ENCODE measurements around the gene HDAC4.
A peak's percentile ranks its signal among the peaks of the same experiment; 100 is the strongest.

Gene HDAC4

DNA sequence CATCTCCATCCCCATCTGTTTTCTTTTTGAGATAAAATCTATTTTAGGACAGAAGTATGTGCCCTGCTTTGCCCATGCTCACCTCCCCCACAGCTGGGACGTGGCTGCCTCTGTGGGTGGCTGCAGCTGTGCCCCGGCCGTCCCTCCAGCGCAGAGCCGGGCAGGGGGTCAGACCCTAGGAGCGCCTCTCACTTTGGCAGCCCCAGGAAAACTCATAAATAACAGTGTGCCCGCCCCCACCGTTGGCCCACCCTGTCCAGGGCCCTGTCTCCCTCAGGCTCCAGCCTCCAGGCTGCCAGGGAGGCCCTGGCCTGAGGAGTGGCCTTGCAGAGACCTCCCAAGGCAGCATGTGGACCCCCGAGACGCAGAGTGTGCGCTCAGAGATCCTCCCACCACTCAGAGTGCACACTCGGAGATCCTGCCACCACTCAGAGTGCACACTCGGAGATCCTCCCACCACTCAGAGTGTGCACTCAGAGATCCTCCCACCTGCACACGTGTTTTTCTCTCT is 374.8 kb downstream of the HDAC4 start:
- DNase-seq (ENCODE audit: low spot score): no peak

GRCh38 chr2:239025096-239025801 is 375.6 kb downstream of the HDAC4 start:
- DNase-seq (ENCODE audit: low spot score): no peak

- no peak for DNase-seq (ENCODE audit: low spot score)
These were observed 376.6 kb downstream of the HDAC4 start for GRCh38 chr2:239024226-239024625.

- no peak for DNase-seq (ENCODE audit: low spot score)
These were observed 378.2 kb downstream of the HDAC4 start for GRCh38 chr2:239022437-239023260.

DNA sequence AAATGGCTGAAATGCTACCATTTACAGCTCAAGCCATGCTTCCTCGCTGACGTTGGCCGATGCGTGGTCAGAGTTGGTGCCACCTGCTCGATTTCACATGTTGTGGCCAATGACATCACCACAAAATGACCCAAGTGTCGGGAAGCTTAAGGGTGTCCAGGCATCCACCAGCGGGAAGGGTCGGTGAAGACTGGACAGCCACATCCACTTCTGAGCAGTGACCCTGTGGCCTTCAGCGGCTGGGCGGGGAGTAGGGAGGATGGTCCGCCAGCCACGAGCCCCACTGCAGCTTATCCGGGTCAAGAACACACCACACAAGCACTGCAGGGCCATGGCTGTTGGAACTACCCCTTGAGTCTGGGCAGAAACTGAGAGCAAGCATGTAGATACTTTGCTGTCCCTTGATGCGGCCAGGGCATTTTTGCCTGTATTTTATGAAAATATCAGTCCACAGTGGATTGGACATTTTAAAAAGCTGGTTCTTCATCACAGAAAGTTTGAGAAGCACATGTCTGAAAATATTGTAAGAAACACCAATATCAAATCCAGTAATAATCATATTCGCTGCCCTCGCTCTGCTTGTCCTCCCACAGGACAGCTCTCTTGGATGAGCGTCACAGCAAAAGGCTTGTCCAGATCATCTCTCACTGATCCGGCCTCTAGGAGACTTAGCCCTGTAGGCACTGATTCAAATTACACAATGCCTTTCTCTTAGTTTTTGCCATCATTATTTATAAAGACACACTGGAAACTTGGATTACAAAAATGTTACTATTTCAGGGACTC is 379.0 kb downstream of the HDAC4 start:
- DNase-seq (ENCODE audit: low spot score): no peak

DNA sequence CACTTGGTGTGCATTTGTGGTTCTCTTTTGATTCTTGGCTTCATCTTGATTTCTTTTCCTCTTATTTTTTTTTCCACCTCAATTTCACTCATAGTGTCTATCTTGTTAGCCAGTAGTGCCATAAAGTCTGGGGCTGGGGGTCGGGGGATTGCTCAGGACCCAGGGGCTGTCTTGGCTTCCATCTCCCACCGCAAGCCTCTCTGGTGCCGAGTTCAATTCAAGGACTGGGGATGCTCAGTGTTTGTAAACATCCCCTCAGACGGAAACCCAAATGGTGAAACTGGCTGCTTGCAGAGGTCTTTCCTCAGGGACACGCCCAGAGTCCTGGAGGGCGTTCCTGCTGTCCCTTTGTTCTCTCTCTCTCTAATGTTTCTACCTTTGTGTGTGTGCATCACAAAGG is 379.6 kb downstream of the HDAC4 start:
- DNase-seq (ENCODE audit: low spot score): no peak

- DNase-seq (ENCODE audit: low spot score): no peak
These were observed 380.2 kb downstream of the HDAC4 start for GRCh38 chr2:239020541-239021041.

DNA sequence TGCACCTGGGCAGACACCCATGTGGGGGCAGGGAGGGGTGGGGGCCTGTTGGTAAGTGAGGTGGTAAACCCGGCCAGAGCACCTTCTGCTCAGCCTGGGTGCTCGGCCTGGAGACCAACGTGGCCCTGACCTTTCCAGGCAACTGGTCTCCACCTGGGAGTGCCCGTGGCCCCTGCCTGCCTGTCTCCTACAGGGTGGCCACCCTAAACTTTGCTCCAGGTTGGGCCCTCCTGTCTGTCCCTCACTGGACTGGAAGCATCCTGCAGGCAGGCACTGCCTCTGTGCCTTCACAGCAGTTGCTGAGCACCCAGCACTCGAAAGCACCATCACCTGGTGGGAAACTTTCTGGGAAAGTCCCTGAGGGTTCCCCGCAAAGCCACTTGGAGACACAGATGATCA is 381.6 kb downstream of the HDAC4 start:
- no peak for DNase-seq (ENCODE audit: low spot score)

DNA sequence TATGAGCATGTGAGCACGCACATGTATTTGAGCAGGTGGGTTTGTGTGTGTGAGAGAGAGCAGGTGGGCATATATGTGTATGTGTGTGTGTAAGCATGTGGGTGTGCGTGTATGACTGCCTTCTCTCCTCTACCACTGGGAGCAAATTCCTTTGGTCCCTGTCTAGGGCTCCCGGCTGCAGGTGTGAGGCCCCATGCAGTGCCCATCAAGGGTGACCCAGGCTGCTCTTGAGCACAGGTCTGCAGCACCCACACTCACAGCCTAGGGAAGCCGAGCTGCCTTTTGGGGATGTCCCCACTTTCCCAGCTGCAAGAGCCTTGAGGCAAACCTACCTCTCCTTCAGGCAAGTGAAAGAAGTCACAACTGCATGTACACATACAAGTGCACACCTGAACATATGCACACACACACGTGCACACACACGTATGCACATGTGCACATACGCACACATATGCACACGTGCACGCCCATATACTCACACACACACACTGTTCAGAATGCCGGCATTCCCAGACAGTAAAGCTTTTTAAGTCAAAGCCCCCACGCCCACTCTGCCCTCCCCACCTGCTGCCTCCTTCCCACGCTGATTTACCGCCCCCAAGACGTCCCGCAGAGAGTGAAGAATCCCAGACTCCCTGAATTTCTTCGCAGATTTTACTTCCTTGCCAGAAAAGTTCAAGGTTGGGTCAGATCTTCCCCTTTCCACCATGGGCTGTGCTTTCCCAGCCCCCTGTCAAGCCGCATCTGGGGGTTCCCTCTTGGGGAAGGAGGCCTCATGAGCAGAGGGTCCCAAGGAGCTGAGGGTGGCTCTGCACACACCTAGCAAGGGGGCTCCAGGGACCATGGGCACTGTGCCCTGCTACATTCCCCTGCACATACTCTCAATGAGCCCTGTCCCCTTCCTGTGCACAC is 382.3 kb downstream of the HDAC4 start:
- no peak for DNase-seq (ENCODE audit: low spot score)

- DNase-seq (ENCODE audit: low spot score): no peak
These were observed 383.2 kb downstream of the HDAC4 start for GRCh38 chr2:239017491-239018098.

GRCh38 chr2:239015901-239016675 is 384.7 kb downstream of the HDAC4 start:
- DNase-seq (ENCODE audit: low spot score): no peak

GRCh38 chr2:239015218-239015900 is 385.5 kb downstream of the HDAC4 start:
- DNase-seq (ENCODE audit: low spot score): no peak

DNA sequence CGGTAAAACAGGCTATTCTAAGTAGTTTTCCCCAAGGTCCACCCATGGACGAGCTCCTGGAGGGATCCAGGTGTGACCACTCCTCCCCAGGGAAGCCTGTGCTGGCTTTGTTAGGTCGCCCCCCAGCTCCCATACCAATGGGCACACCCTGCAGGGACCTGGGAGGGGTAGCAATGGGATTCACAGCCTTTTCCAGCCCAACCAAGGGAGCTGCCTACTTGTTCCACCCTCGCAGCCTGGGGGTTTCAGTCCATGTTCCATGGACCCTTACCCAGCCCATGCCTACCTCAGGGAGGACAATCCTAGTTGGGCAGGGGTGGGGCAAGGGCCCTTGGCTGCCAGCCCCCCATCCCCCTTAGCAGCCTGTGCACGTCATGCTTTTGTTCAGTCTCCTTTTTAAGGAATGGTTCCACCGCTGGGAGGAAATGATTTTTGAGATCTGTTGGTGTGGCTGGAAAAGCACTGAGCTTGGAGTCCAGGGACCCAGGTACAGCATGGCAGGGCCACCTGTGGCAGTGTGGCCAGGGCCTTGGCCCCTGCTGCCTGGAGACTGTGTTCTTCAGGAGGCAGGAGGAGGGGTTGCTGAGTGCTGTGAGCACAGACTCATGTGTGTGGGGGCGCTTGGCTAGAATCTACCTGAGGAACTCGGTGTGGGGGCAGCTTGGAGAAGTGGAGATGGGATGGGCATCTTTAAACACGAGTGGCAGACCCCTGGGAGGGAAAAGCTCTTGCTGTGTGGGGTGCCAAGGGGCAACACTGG is 386.2 kb downstream of the HDAC4 start:
- DNase-seq (ENCODE audit: low spot score): no peak

DNA sequence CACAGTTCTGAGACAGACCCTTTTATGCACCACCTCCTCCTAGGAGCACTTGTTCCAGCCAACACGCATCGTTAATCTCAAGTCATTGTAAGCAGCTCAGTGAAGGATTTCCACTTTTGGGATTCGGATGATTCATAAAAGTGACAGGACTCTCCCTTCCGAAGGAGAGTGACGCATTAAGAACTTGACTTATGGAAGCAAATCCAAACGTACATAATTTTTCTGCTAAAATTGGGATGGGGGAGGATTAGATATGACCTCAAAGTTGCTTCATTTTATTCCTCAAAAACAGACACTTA is 387.2 kb downstream of the HDAC4 start:
- DNase-seq (ENCODE audit: low spot score): peak; percentile 42

DNA sequence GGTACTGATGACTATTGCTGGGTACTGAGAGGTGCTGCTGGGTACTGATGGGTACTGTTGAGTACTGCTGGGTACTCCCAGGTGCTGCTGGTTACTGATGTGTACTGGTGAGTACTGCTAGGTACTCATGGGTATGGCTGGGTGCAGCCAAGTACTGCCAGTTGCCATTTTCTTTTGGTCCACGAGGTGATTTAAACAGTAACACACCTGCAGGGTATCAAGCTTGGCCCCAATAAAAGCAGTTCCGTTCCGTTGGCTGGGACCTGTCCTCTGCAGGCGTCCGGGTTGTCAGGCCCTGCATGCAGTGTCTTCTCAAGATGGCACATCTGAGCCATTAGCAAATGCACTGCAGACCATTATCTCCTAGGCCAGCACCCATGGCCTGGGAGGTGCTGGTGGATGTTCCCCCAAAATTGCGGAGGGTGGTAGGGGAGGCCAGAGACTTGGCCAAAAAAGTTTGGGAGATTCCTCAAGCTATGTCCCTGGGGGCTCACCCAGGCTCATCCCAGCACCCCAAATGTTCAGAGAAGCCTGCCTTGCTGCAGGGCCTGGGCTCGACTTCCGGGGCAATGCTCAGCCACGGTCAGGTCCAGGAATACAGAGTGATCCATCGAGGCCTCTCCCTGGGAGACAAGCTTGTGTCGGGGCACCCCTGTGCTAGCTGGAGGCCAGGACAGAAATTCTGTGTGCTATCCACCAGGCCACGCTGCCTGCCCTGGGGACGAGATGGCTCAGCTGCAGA is 387.7 kb downstream of the HDAC4 start:
- no peak for DNase-seq (ENCODE audit: low spot score)

DNA sequence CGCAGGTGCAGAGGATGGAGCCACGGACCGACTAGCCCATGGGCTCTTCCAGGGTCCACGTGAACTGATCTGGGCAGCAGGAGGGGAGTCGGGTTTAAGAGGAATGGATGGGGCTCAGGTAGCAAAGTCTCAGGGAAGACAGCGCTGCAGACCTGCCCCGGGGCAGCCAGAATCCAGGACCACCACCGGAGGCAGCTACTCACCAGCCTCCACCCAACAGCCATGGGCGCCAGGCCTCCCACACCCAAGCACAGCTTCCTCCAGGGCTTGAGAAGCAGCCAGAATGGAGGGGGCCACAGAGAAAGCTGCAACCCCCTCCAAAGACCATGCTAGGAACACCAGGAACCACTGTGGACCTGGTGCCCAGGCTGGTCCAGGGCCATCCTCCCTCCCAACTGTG is 388.6 kb downstream of the HDAC4 start:
- DNase-seq (ENCODE audit: low spot score): no peak

DNA sequence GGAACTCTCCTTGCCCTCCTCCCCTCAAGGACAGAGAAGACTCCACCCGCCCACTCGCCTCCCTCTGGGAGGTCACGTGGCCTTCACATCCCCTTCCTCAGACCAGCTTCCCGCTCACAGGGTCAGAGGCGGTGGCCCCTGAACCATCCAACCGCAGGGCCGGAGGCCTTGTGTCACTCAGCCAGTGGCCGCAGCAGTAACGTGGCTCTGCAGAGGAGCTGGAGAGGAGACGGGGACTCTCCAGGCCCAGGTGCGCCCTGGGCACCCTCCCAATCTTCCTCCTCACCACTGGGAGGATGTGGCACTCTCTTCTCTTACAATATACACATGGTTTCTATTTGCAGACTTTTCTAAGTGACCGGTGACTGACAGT is 391.2 kb downstream of the HDAC4 start:
- DNase-seq (ENCODE audit: low spot score): no peak

All from putamen (tissue), 1 donor.